NCI-H345 treated with DMSO at 0.1 percent for 48 hours (cell line): ENCODE data around the gene GANC.

Experiments
- DNase-seq: peaks from one replicate; lab custom pipeline; 2025; ENCODE audit not compliant: unreplicated experiment; lab: John Stamatoyannopoulos, UW

Gene GANC

DNA sequence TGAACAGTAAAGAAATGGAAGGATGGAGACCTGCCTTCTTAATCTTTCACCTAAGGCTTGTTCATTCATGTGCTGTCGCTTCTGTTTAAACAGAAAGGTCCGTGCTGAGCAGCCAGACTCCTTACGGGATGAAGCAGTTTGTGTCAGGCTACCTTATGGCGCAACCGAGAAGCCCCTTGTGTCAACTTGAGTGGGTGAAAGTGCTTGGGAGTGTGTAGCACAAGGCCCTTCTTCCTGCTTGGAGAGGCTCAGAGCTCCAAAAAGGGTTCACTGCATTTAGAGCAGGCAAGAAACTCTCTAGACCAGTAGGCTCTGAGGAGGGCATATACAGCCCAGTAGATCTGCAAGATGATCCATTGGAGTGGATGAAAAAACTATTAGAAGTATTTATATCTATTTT is 102.3 kb downstream of the GANC start:
- DNase-seq = no peak

- DNase-seq = no peak
These were observed 102.9 kb downstream of the GANC start for GRCh38 chr15:42375941-42376340.

GRCh38 chr15:42378011-42378410 is 105.0 kb downstream of the GANC start:
- no peak for DNase-seq

DNA sequence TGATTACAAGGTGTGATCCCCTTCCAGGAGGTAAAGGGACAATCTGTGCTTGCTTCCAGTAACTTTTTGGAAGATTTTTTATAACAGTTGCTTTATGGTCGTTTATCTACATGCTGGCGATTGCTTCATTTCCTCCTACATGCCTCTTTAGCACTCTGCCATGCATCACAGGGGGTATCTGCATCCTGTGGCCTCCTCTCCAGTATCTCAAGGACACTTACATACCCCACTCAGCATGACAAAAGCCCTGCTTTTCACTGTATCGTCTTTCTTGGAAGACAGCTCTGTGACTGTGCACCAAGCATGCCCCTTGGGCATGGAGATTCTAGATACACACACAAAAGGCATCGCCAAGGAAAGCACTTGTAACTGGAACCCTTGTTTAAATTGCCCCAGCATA is 111.6 kb downstream of the GANC start:
- DNase-seq = no peak

DNA sequence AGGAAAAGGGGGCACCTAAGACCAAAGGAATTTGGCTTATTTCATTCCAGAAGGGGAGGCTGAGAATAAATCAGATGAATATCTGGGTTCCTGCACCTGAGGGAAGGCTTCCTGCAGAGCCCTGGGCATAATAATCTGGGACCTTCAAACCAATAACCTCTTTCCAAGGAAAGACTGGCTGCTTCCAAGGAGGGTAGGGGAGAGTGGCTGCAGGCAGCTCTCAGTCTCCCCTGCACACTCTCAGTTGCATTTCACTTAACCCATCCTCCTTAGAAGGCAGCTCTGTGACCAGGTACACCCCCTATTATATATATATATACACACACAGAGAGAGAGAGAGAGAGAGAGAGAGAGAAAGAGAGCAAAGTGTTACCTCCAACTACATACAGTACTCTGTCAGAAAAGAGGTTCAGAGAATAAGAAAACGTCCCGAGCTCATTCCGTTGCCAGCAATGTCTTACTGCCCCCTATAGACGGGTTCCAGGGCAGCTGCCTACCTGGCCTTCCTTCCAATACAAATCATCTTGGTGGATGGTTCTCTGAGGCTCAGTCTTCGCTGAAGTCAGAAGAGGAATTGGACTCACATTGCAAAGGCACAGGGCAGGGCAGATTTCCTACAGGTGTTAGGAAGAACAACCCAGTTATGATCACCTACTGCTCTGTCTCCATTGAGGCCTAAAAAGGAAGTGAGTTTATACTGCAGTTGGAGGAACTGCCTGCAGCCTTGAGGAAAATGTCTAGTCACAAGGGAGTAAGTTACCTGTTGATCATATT is 112.4 kb downstream of the GANC start:
- DNase-seq = no peak

- no peak for DNase-seq
These were observed 113.1 kb downstream of the GANC start for GRCh38 chr15:42385980-42386700.

DNA sequence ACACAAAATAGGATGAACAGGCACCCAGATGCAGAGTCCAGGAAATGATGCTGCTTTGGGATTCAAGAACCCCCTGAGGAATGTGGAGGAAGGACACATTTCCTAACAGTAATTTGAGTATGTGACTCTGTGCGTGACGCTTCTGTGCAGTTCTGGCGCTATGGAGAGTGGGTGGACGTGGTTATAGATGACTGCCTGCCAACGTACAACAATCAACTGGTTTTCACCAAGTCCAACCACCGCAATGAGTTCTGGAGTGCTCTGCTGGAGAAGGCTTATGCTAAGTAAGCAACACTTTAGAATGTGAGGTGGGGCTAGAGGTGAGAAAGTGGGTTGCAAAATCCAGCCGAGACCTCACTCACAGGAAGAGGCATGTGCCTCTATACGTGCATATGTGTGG is 114.6 kb downstream of the GANC start:
- DNase-seq = no peak

GRCh38 chr15:42392309-42393024 is 119.5 kb downstream of the GANC start:
- no peak for DNase-seq

DNA sequence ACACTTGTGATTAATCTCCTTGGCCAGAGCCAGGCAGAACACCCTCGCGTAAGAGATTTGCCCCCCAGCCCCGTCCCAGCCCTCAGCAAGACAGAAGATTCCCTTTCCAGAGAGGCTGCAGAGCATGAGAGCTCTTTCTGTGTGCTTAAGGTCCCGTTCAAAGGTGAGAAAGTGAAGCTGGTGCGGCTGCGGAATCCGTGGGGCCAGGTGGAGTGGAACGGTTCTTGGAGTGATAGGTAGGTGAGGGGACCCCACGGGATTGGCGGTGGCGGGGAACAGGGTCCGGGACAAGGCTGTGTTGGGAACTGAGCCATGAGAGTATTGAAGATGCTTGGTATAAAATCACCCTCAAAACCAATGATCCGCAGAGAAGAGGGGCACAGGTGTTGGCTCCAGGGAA is 121.1 kb downstream of the GANC start:
- DNase-seq = no peak

DNA sequence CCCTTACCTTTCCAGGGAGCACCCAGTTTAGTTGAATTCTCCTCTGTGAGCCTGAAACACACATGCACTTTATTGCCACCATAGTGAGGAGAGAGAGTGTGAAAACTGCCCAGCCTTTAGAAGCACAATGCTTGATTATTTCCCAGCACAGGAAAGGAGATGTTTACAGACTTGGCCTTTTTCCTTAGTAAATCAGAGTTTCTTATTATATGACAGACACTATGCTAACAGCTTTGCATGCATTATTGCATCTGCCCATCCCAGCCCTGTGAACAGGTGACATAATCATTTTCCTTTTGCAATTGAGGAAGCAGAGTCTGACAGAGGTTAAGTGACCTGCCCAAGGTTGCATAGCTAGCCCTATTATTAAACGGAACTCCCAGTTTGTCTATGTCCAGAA is 122.8 kb downstream of the GANC start:
- no peak for DNase-seq

DNA sequence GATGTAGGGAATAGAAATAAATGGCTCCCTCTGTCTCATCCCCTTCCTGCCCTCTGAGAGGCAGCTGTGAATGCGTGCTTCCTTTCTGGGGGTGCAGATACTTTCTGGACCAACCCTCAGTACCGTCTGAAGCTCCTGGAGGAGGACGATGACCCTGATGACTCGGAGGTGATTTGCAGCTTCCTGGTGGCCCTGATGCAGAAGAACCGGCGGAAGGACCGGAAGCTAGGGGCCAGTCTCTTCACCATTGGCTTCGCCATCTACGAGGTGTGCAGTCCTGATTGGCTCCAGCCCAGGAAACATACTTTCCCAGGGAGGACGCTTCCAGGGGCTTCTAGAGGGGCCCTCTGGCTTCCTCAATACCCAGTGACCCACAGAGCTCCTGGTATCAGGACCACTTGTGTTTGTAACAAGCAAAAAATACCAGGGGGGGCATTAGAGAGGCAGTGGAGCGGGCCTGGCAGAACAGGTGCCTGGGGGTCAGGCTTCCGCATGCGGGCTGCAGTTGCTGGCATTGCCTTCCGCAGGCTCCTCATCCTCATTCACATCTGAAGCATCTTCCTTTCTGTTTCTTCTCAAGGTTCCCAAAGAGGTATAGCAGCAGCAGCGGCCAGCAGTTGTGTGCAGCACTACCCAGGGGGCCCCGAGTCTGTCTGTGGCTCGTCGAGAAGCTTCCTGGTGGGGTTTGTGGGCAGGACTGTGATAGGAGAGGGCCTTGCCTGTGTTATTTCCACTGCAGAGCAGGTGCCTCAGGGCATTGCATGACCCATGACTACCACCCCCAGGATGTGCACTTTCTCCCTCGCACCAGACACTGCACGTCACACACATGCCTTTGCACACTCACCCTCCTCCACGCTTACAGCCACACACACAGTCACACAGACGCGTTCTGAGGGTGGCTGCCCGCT is 128.8 kb downstream of the GANC start:
- no peak for DNase-seq

- no peak for DNase-seq
These were observed 129.6 kb downstream of the GANC start for GRCh38 chr15:42402455-42403205.

- no peak for DNase-seq
These were observed 130.4 kb downstream of the GANC start for GRCh38 chr15:42403389-42403788.

DNA sequence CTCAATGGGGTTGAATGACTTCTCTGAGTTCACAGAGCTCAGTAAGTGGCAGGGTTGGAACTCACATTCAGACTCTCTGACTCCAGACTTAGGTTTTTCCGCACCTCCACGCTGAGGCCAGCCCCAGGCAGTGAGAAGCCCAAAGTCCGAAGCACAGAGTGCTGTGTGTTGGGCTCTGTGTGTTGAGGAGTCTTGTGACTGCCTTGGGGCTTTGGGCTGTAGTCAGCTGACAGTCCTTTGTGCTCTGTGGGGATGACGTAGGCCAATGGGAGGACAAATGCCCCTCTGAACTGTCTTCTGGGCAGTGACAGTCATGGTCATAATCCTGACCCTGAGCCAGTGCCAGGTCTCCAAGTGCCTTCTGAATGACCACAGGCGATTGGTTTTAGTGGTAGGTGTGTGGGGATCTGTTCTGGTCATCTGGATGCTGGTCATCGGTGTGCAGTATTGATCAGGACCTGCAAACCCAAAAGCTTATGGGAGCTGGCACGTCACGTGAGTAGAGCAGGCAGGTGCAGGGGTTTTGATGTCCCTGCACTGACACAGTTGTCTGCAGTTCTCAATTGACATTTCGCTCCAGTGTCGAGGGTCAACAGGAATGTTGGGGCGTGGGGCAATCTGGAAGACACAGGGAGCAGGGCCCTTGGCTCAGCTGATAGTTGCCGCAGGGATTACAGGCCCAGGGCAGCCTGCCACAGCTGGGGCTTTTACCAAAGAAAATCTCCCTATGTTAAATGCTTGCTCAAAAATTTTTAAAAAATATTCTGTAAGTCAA is 131.6 kb downstream of the GANC start:
- DNase-seq = no peak

DNA sequence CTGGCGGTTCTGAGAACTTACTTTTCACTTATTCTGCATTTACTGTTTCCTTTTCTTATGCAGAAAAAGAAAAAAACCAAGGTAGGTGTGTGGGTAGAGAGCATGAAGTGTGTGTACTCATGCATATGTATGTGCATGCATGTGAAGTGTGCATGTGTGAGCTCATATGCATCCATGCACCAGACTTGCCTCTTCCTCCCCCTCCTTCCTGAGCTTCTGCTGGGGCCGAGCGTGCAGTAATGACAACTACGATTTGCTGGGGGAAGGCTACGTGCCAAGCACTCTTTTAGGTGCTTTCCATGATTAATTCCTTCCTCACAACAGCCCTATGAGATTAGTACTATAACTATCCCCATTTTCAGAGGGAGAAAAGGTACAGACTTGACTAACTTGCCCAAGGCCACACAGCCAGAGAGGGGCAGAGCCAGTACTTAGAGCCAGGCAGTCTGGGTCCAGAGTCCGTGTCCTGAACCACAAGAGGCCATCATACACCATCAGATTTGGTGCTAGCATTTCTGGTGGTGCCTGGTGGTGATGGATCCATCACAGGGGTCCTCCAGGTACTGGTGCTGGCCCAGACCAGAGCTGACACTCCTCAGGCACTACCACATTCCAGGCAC is 133.0 kb downstream of the GANC start:
- no peak for DNase-seq
